OCI-LY1 (cell line): ENCODE data around the gene SMIM21.

Source experiments
- H2AFZ ChIP-seq: fragments of 200-600 bp; sonication (generic), shearing (Covaris generic); 2 replicates; pipeline ENCODE4 v1.6.0; 2014; ENCODE audit warnings: antibody characterized with exemption, mild to moderate bottlenecking, low read length
- H3F3A ChIP-seq: fragments of 200-600 bp; sonication (generic), shearing (Covaris generic); 2 replicates; pipeline ENCODE4 v1.6.0; 2014; ENCODE audit warnings: mild to moderate bottlenecking, antibody characterized with exemption, low read length, moderate library complexity; ENCODE audit not compliant: insufficient read depth
- H3K27ac ChIP-seq: fragments of 200-600 bp; sonication (generic); 2 replicates; pipeline ENCODE4 v1.5.1; 2014; ENCODE audit warnings: low read length, mixed run types, mild to moderate bottlenecking, low read depth; ENCODE audit not compliant: poor library complexity, severe bottlenecking
- H3K27me3 ChIP-seq: fragments of 200-600 bp; sonication (generic); 2 replicates; pipeline ENCODE4 v1.6.0; 2014; ENCODE audit warnings: antibody characterized with exemption, mild to moderate bottlenecking, low read length, moderate library complexity; ENCODE audit not compliant: insufficient read depth
- H3K36me3 ChIP-seq: fragments of 200-600 bp; sonication (generic); 2 replicates; pipeline ENCODE4 v1.6.1; 2014; ENCODE audit warnings: mild to moderate bottlenecking, antibody characterized with exemption, low read length, moderate library complexity, mixed read lengths; ENCODE audit not compliant: insufficient read depth
- H3K4me1 ChIP-seq: fragments of 200-600 bp; sonication (generic); 2 replicates; pipeline ENCODE4 v1.5.1; 2014; ENCODE audit warnings: mild to moderate bottlenecking, low read length, moderate library complexity; ENCODE audit not compliant: insufficient read depth, severe bottlenecking
- H3K4me2 ChIP-seq: fragments of 200-600 bp; sonication (generic), shearing (Covaris generic); 2 replicates; pipeline ENCODE4 v1.6.1; 2014; ENCODE audit warnings: low read length
- H3K4me3 ChIP-seq: fragments of 200-600 bp; sonication (generic); 2 replicates; pipeline ENCODE4 v1.5.1; 2014; ENCODE audit warnings: low read length, low read depth, mild to moderate bottlenecking, mixed read lengths; ENCODE audit not compliant: poor library complexity, severe bottlenecking
- H3K79me2 ChIP-seq: fragments of 200-600 bp; shearing (Covaris generic); 2 replicates; pipeline ENCODE4 v1.6.1; 2016; ENCODE audit warnings: mixed run types, low read length, mixed read lengths; ENCODE audit not compliant: insufficient read depth
- H3K9ac ChIP-seq: fragments of 200-600 bp; sonication (generic), shearing (Covaris generic); 2 replicates; pipeline ENCODE4 v1.6.1; 2014; ENCODE audit warnings: mild to moderate bottlenecking, low read length, mixed read lengths
- H3K9me2 ChIP-seq: fragments of 200-600 bp; sonication (generic), shearing (Covaris generic); 2 replicates; pipeline ENCODE4 v1.6.1; 2014; ENCODE audit warnings: low read depth, mild to moderate bottlenecking, low read length, mixed read lengths
- H3K9me3 ChIP-seq: fragments of 200-600 bp; shearing (Covaris generic); 2 replicates; pipeline ENCODE4 v1.6.1; 2014; ENCODE audit warnings: low read length, mixed read lengths
- H4K20me1 ChIP-seq: fragments of 200-600 bp; sonication (generic), shearing (Covaris generic); 2 replicates; pipeline ENCODE4 v1.6.0; 2016; ENCODE audit warnings: mild to moderate bottlenecking, low read length; ENCODE audit not compliant: insufficient read depth
- EZH2 ChIP-seq: fragments of 200-600 bp; sonication (generic), shearing (Covaris generic); IDR thresholded peaks from 2 replicates; pipeline ENCODE4 v1.8.0; 2017; ENCODE audit warnings: borderline replicate concordance, mixed run types, mild to moderate bottlenecking, antibody characterized with exemption, low read length, moderate library complexity, mixed read lengths
- TF ChIP-seq, protein P1 (sequence below): fragments of 200-600 bp; sonication (generic), shearing (Covaris generic); IDR thresholded peaks from 2 replicates; pipeline ENCODE4 v1.5.1; 2017; ENCODE audit warnings: mild to moderate bottlenecking, antibody characterized with exemption, low read length, moderate library complexity, mixed read lengths

SMIM21 gene

DNA sequence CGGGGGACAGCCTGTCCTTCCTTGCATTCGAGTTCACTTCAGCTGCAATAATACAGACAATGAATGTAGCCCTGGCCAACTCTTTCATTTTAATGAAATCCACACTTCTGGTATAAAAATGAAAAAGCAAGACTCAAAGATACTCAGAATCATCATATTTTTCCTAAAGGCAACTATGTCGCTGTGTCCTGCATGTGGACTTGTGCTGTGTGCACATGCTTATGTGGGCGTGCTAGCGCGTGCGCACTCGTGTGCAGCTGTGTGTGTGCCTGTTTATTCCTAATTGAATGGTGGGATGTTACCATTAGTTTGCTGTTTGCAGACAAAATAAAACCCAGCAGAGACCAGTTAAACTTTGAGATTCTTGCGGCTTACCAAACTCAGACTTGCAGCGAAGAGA lies 49.6 kb downstream of the SMIM21 start:
- Histone ChIP-seq H3K4me3 (no peak overlapping the region), H3F3A (no peaks in the 10 kb centered on the region), H3K36me3 (no peaks in the 10 kb centered on the region), H3K9me2 (no peaks in the 10 kb centered on the region), H3K9ac (no peak overlapping the region), H3K27ac (no peak overlapping the region), H3K27me3 (no peaks in the 10 kb centered on the region), H2AFZ (no peak overlapping the region), H3K4me2 (no peak overlapping the region), H3K79me2 (no peaks in the 10 kb centered on the region), H3K4me1 (no peaks in the 10 kb centered on the region), H4K20me1 (no peaks in the 10 kb centered on the region), H3K9me3 (no peaks in the 10 kb centered on the region)
- TF ChIP-seq, protein P1, sequence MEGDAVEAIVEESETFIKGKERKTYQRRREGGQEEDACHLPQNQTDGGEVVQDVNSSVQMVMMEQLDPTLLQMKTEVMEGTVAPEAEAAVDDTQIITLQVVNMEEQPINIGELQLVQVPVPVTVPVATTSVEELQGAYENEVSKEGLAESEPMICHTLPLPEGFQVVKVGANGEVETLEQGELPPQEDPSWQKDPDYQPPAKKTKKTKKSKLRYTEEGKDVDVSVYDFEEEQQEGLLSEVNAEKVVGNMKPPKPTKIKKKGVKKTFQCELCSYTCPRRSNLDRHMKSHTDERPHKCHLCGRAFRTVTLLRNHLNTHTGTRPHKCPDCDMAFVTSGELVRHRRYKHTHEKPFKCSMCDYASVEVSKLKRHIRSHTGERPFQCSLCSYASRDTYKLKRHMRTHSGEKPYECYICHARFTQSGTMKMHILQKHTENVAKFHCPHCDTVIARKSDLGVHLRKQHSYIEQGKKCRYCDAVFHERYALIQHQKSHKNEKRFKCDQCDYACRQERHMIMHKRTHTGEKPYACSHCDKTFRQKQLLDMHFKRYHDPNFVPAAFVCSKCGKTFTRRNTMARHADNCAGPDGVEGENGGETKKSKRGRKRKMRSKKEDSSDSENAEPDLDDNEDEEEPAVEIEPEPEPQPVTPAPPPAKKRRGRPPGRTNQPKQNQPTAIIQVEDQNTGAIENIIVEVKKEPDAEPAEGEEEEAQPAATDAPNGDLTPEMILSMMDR = no peak
- TF ChIP-seq EZH2 = no peak

DNA sequence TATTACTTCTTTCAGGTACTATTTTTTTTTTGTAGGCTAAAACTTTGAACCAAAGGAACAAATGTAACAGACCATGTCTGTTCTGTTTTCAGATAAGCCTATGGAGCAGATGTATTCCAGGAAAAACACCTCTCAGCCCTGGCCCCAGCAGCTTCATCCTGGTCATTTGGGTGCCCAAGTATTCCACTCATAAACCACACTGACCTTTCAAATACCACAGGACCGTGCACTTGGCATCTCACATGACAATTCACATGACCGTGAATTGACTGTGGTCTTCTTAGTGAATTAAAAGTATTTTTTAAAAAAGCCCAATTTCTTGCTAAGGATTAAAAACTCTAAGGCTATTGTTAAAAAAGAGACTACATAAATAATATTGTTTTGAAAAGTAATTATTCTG lies 50.2 kb downstream of the SMIM21 start:
- no peak overlapping the region for H3K4me3 ChIP-seq
- H3K9me3 ChIP-seq = no peaks in the 10 kb centered on the region
- H2AFZ ChIP-seq = no peak overlapping the region
- no peaks in the 10 kb centered on the region for H3K36me3 ChIP-seq
- TF ChIP-seq EZH2 = no peak
- TF ChIP-seq, protein P1 = no peak
- H3K27me3 ChIP-seq = no peaks in the 10 kb centered on the region
- no peaks in the 10 kb centered on the region for H3F3A ChIP-seq
- no peak overlapping the region for H3K4me2 ChIP-seq
- no peak overlapping the region for H3K9ac ChIP-seq
- no peaks in the 10 kb centered on the region for H3K79me2 ChIP-seq
- no peaks in the 10 kb centered on the region for H3K9me2 ChIP-seq
- H3K4me1 ChIP-seq = no peaks in the 10 kb centered on the region
- no peaks in the 10 kb centered on the region for H4K20me1 ChIP-seq
- no peak overlapping the region for H3K27ac ChIP-seq

DNA sequence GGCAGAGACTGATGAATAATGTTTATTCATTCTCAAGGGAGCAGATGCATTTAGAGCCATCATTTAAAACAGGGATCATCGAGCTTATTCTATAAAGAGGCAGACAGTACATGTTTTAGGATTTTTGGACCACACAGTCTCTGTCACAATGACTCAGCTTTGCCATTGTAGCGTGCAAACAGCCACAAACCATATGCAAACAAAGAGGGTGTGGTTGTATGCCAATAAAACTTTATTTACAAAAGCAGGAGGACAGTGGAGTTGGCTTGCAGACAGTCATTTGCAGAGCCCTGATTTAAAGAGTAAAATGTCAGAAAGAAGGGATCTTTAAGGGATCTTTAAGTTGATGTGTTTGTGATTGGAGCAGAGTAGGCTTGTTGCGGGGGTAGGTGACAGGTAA lies 51.5 kb downstream of the SMIM21 start:
- Histone ChIP-seq H3K4me2 (no peak overlapping the region), H3K9ac (no peak overlapping the region), H3K4me1 (no peaks in the 10 kb centered on the region), H4K20me1 (no peaks in the 10 kb centered on the region), H3K9me2 (no peaks in the 10 kb centered on the region), H2AFZ (no peak overlapping the region), H3K27ac (no peak overlapping the region), H3K27me3 (no peaks in the 10 kb centered on the region), H3K9me3 (no peaks in the 10 kb centered on the region), H3K36me3 (no peaks in the 10 kb centered on the region), H3F3A (no peaks in the 10 kb centered on the region), H3K4me3 (no peak overlapping the region), H3K79me2 (no peaks in the 10 kb centered on the region)
- TF ChIP-seq, protein P1 = no peak
- no peak for TF ChIP-seq EZH2
